GM19239 (cell line): ENCODE measurements around the gene TNS3.

ENCODE experiments used
- DNase-seq: peaks from one replicate; pipeline ENCODE4 v3.0.0; 2011; ENCODE audit warnings: low spot score; ENCODE audit not compliant: insufficient read length
- FAIRE-seq: peaks from 2 replicates; lab custom pipeline; 2011; peaks lifted over from hg19 to GRCh38; lab: Jason Lieb, UNC

Gene TNS3

DNA sequence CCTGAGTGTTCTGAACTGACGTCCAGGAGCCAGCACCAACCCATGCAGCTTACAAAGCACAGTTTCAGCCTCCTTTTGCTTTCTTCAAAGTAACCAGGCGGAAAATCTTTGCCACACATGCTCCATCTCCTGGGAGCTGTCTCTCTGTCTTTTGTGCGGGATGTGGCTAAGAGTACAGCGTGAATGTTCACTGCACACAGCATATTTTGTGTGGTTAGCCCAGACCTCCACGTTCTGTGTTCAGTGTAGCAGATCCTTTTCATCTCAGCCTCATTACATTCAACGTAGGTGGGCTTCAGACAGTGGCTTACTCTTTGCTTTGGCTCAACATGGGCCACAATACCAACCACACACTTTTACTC is 200.8 kb downstream of the TNS3 start:
- FAIRE-seq (no peak), DNase-seq (no peak)

DNA sequence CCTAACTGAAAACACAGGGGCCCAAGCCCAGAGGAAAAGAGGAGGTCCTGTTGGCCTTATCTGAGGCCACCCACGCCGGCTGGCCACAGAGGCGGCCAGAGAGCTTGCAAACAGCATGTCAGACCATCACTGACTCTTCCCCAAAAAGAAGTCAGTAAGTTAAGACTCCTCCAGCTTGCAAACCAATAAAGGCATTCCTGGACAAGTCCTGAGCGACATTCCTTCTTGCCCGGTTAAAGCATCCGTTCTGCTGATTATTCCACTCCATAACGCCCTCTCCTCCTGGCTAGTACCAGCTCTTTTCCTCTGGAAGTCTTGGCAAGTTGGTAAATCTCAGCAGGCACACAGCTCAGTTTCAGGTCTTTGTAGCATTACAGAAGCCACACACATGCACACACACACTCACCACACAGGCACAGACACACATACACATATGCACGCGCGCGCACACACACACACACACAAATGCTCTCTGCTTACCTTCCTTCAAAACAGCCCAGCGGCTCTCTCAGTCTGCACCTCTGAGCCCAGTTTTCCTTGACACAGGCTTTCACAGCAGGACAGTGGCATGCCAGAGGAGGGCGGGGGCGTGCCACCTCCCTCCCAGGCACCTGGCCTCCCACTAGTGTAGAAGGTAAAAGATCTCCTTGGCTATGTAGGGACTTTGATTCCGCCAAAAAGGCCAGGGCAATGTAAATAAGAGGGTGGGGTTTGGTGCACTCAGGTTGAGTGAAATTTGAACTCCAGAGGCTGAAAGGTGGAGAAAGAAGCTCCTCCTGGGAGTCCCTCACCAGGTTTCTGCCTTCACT is 201.4 kb downstream of the TNS3 start:
- FAIRE-seq (no peak), DNase-seq (no peak)

DNA sequence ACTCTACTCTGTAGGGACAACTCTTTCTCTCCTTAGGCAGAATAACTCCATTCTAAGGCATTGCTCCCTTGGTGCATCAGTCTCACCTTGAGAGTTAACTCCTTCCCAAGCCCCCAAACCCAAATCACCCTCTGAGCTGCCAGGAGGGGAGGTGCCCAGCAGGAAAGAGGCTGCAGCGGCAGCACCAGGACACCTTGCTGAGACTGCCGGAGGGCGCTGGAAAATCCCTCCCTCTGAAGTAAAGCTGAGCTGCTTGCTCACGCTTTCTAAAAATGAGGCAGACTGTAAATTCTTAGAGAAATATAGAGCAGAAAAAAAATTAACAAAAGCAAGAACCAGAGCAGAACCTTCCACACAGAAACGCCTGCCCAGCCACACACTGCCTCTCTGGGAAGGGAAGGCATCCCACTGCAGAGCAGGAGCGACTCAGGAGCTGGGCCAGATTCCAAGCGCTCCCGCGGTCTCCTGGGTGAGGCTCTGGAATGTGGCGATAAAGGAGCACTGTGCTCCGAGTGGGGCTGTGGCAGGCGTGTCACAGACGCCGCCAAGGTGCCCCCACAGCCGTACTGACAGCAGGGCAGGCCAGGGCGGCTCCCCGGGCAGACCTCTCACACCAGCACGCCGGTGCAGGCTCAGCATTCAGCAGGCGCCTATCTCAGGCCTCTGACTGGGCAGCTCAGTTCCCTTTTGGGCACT is 202.1 kb downstream of the TNS3 start:
- DNase-seq (no peak), FAIRE-seq (no peak)

DNA sequence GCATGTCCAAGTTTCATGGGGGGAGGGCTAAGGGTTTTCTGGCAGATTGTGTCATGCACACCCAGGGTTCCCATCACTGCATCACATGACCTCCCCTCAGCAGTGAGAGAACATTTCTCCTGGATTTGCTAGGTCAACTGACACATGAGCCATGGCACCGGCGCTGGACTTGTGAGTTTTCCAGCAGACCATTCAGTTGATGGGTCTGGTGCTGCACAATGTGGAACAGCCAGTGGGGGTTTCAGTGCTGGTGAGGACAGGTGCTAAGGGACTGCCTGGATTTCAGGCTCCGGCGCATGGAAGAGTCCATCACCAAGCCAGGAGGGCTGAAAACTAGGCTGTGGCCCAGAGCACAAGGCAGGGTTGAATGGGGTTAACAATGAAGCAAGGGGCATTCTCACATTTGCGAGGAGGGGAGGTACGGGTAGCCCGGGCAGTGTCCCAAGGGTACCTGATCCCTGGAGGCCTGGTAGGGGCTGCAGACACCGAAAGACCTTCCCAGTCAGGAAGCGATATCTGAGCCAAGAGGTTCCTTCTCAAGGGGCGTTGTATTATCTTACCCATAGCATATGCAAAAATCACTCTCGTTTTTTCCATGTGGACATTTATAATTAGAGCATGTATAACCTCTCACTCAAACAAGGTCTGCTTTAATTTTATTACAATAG is 203.0 kb downstream of the TNS3 start:
- DNase-seq (no peak), FAIRE-seq (no peak)

DNA sequence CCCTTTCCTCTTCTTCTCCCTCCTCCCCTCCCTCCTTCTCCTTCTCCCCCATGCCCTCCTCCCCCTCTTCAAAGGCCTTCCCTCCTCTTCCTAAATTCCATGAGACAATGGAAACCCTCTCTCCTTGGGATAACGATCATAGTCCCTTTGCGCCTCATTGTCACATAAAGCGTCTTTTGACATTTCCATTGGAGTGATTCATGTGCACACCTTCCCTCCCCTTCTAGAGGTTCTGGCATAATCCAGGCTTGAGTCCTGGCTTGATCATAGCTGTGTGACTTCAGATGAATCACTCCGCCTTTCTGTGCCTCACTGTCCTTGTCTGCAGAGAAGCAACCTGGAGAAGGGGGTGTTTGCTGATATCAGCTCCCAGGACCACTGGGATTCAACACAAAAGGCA is 204.2 kb downstream of the TNS3 start:
- DNase-seq (no peak), FAIRE-seq (no peak)

DNA sequence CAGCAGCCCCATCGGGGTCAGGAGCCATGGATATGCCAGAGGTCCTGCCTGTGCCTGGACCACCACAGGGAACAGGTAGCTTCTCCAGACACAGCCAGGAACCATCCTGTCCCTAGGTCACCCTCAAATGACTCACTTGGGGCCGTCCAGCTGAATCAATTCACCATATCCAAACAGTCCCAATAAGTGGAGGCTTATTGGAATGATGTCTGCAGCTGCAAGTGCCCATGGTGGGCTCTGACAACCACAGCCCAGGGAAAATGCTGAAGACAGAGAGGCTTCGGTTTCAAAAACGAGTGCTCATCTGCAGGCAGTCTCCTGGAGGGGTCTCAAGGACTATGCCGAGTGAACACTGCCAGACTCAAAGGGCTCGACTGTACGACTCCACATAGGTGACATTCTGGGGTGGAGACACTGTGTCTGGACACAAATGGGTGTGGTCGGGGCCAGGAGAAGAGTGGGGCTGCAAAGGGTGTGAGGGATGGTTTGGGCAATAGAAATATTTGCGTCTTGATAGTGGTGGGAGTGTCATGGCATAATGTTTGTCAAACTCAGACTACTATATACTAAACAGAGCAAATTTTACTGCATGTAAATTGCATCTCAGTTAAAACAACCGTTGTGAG is 204.8 kb downstream of the TNS3 start:
- FAIRE-seq (no peak), DNase-seq (no peak)

DNA sequence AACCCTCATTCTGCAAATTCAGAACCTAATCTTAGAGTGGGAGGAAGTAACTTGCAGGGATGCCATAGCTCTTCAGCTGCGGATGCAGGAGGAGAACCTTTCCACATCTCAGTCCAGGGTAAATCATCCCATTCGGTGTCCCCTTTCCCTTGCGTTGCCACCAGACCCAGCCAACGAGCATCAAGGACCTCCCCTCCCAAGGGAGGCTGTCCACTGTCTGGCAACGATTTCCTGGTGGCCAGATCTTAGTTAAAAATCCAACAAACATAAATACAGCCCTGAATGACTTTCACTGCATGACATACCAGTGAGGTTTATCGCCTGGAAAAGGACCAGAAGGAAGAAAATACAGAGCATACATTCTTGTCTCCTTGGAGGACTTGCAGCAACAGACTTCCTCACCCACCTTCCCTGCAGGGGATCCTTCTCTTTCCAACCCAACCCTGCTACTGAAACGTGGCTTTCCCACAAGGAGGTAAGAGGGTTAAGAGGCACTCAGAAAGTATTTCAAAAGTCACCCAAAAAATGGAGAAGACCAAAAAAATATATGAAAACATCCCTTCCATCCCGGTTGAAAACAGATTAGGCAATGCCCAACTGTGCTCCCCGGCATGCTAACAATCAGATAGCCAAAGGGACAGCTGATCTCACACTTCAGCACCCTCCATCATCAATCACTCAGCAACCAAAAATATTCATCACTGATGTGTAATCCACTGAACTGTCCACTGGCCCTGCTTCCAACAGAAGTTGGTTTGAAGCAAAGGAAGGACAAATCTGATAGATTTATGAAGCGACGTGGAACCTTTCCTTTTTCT is 206.6 kb downstream of the TNS3 start:
- no peak for FAIRE-seq

DNA sequence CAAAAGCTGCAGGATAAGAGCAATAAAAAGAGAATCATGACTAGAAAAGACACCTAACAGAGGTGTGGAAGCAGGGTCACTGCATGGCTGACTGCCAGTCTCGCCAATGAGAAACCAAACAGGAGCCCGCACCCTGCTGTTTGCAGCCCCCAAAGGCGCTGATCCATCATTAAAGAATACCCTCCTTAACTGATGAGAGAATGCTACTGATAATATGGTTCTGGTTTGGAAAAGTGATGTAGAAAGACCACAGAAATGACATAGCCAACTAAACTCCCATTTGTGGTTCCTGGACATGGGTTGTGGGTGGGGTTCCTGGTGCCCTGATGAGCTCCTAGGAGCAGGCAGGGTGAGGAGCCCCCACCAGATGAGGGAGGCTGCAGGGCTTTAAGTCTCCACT is 207.4 kb downstream of the TNS3 start:
- no peak for DNase-seq
- no peak for FAIRE-seq

More for the DNA sequence above, 206.6 kb downstream of the TNS3 start:
- DNase-seq: no peak

DNA sequence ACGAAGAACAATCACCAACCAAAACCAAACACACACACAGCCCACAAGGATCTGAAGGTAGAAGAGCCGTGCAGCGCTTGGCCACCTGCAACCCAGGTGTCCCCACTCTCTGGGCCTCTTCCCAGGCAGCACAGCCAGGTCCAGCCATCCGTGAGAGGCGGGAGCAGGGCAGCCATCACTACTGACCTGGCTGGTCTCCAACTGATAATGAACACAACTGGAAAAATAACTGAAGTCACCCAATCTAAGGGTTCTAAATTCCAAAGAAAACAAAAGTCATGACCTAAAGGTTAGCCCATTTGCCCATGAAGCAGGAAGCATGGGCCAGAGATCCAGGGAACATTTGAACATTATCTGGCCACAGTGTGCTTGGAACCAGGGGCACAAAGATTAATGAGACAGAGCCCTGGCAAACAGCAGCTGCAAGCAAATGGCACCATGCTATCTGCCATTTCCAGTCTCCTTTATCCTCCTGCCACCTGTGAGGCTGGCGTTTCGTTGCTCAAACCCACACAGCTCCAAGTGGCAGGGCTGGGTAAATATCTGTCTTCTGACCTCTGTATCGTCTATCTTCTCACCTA is 207.9 kb downstream of the TNS3 start:
- FAIRE-seq (no peak), DNase-seq (no peak)

DNA sequence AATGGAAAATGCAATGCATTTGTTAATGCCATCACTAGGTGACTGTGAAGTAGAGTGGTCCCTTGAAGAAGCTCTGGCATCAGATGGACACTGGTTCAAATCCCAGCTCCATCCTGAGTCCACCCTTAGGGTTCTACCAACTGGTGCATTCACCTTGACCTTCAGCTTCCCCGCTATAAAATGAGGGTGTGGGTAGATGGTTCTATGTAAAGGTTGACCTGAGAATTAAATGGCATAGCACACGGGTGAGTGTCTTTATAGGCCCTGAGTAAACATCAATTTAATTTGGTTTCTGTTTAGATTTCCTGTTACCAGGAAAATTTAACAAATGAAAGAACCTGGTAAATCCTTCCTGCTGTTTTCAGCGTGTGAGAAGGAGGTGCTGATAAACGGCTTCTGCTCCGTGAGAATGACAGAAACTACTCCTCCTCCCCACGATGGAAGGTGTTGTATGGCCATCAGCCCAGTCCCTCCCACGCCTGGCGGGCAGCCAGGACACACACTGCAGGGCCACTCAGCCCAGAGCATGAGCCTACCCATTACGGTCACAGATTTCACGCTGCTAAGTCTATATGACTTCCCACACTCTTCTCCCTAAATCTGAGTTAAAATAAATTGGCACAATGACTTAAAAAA is 210.1 kb downstream of the TNS3 start:
- DNase-seq: no peak
- FAIRE-seq: no peak

DNA sequence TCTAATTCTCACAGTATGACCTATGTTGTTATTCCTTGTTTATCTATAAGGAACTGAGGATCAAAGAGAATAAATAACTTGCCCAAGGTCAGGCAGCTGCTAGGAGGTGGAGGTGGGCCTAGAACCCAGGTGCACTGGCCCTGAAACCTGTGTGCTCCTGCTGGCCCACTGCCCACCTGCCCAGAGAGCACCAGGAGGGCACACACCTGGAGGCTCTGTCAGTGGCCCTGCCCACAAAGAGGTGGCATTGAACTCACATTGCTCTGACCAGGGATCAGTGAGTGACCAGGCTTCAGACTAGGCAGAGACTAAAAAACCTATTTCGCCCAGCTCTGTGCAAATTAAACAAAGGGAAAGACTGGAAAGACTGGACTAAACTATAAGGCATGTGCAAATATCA is 210.6 kb downstream of the TNS3 start:
- FAIRE-seq: no peak
- DNase-seq: no peak

DNA sequence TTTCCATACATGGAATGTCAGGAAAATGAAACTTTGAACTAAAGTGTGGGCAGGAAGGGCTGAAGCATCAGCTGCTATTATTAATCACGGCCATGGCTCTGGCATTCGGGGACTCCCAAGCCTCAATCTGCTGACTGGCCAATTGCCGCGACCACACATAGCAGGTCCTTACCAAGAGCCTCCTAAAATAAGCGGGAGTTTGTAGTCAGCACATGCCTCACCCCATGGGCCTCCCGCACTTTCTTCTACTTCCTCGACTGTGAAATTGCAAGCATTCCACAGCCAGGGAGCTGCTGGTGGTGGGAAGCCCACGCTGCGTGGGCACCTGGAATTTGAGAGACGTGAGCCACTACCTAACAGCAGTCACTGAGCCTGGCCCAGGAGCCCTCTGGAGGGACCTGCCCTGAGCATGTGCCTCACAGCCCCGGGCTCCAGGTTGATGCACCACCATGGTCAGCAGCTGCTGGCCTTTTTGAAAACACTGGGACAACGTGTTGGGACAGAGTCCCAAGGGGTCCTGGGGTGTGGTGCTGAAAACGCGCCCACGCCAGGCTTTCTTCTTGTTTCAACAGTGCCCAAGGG is 211.4 kb downstream of the TNS3 start:
- no peak for DNase-seq
- no peak for FAIRE-seq

DNA sequence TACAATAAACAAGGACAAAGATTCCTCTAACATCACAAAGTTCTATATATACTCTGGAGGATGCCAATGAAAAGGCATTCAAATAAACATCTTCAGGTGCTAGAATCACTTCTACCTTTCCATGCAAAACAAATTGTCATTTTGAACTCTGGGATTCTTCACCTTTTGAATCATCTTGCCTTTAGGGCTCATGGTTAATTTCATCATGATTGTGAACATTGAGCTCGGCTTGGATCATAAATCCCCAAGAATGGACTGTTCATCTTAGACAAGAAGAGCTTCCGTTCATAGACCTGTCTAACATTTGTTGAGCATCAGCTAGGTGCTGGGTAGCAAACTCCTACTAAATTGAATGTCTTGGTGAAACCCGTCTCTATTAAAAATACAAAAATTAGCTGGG is 212.2 kb downstream of the TNS3 start:
- no peak for FAIRE-seq

DNA sequence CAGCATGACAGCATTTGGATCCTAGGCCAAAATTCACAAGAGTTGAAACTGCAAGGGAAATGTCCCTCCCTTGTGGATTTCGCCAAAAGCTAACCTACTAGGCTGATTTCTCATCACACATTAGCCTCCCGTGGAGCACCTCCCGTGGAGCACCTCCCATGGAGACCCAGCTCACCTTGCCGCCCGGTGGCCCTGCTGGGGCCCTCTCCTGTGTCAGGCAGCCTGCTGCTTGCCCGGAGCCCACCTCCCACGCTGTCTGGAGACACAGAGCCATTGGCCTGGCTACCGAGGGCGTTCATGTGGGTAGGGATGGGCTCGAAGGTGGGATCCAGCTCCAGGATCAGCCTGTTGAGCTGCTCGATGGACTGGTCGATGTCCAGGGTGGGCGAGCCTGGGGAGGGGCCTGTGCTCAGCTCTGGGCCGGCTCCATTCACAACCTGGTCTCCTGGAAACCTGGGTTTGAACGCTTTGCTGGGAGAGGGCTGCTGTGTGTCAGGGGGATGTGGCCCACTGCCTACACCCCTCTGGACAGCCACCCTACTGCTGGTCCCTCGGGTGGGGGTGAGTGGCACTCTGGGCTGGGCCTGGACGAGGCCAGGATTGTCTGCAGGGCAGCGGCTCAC is 213.6 kb downstream of the TNS3 start:
- FAIRE-seq (no peak), DNase-seq (no peak)

More for the DNA sequence above, 212.2 kb downstream of the TNS3 start:
- DNase-seq: no peak

DNA sequence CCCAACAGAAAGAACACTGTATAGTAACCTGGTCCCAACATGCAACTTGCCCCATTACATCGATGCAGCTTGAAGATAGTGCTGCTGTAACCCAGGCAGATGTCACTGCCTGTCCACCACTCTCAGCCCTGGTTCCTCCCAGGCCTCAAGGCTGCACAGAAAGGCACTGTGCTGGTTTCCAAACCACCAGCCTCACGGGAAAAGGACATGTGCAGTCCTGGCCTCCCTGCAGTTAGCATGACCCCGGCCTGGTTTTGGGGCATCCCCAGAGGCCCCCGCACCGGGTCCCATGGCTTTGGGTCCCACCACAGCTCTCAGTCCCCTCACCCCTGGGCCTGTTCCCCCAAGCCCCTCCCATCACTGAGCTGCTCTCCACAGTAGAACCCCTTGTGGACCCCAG is 214.5 kb downstream of the TNS3 start:
- FAIRE-seq: no peak
- DNase-seq: no peak

DNA sequence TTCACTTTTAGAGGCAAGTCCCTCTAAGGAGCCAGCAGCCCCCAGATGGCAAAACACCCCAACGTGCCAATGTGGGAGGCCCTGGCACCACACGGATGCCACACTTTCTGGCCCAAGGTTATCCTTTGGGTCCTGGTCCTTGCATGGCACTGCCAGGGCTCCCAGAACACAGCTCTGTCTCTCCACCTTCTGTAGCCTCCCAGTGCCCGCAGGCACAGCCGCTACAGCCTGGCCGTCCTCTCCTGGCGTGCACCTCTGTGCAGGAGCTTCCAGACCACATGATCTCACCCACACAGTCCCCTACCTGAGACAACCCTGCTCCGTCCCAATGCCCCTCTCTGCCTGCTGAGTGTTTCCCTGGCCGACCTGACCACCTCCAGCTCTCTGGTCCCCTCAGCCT is 215.0 kb downstream of the TNS3 start:
- DNase-seq (no peak), FAIRE-seq (no peak)

DNA sequence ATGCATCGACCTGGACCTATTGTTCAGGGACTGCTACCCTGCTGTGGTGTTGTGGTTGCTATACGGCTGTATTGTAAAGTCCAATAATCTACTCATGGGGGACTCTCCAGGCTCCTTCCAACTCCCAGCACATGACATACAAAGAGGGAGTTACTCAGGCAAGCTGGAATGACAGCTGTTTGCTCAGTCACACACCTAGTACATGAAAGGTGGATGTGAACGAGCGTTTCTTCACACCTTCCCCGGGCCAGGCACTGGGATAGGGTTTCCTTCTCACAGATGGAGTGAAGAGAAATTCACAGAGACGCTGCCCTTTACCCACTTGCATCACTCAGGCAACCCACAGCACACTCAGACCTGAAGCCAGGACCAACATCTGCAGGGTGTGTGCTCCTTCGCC is 215.7 kb downstream of the TNS3 start:
- DNase-seq: no peak
- FAIRE-seq: no peak

DNA sequence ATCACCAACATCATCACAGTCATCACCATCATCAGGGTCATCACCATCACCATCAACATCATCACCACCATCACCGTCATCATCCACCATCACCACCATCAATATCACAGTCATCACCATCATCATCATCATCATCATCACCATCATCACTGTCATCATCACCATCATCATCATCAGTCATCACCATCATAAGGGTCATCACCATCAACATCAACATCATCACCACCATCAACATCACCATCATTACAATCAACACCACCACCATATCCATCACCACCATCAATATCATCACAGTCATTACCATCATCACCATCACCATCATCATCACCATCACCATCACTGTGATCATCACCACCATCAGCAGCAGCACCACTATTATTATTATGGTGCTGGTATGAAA is 218.9 kb downstream of the TNS3 start:
- FAIRE-seq (no peak), DNase-seq (no peak)
